ENCODE results near the gene TMEM38B.

- TF ChIP-seq ZNF157 (tag by site-specific recombination; IDR thresholded peaks at IDR 0.05) (no peak), ZNF350 (tag by site-specific recombination; IDR thresholded peaks at IDR 0.05) (no peak), CTCF (tag by site-specific recombination; IDR thresholded peaks at IDR 0.05) (no peak)
Measured at GRCh38 chr9:105822814-105823213, 128.5 kb downstream of the TMEM38B start.
